Stimulated activated CD4-positive, alpha-beta T cell treated with anti-CD3 and anti-CD28 coated beads, TNF-alpha, amount 100 ng/mL, for 1 hour (primary cell): ENCODE data around the gene SMARCD1.
A peak's percentile ranks its signal among the peaks of the same experiment; 100 is the strongest.

Experiments used
- DNase-seq, 3 donors: peaks; one replicate each; pipeline ENCODE4 v3.0.0-alpha.2; 2020; ENCODE audit warnings: low read depth in 3 of 3, low spot score in 1 of 3

Gene SMARCD1

DNA sequence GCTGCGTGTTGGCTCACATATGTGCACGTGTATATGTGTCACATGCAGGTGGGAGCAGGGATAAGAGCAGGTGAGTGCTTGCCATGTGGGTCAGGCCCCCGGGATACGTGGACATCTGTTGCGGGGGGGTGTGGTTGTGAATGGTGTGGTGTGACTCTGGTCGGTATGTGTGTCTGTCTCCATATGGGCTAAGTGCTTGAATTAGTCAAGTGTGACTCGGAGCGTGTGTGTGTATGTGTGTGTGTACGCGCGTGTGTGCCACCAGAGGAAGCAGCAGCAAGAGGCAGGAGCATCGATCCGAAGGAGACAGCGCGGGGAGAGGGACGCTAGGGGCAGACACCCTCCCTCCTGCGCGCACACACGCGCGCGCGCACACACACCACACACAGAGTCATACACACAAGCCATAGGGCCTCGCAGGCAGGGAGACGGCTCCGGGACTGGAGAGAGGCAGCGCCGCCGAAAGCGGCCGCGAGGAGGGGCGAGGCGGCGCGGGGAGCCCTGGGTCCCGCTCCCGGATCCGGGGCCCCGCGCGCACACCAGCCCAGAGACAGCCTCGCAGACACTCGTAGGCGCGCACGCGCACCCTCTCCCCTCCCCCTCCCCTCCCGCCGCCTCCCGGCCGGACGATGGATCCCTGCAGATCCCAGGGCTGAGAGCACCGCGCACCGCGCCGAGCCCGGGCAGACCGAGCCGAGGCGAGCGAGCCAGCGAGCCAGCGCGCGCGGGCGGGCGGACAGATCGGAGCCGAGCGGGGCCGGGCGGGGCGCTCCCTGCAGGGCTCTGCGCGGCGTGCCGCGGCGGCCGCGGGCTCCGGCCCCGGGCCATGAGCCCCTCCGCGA is 27.9 kb upstream of the SMARCD1 start, which contains the start of gene ASIC1:
Gene ASIC1, plus strand, starts transcription at position 597 of the 842 bp plus-strand sequence. CDS start 1,171 bp downstream, outside the sequence.
- DNase-seq, result peak in 1 of 3 donors; percentile 33

DNA sequence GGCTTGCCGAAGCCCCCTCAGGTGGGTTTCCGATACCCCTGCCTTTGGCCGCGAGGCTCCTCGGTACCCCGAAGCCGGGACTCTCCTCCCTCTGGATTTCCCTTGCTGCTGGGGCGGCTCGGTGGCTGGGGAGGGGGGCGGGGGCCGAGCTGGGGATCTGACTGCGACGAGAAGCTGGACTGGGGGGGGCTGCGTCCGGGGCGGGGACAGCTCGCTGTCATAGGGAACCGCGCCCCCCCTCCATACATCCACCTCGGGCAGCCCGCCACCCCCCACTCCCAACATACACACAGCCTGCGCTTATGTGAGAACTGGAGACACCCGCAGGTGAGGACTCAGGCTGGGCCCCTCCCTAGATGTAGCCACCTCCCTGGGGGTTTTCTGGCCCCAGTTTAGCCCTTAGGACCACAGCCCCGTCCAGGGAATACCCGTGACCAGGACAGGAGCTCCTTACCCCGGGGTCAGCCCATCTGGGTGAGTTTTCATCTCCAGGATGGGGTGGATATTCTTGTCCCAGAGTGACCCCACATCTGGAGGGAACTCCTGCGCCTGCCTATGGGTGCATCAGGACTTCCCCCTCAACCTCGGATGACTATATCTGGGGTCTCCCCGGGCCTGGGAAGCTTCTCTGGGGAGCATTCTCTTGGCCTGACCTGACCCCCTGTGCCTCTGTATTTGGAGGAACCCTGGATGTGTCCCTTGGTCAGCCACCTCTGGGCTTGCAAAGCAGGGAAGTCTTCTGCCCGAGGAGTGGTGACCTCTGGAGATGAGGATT is 27.1 kb upstream of the SMARCD1 start:
- no peak for DNase-seq

DNA sequence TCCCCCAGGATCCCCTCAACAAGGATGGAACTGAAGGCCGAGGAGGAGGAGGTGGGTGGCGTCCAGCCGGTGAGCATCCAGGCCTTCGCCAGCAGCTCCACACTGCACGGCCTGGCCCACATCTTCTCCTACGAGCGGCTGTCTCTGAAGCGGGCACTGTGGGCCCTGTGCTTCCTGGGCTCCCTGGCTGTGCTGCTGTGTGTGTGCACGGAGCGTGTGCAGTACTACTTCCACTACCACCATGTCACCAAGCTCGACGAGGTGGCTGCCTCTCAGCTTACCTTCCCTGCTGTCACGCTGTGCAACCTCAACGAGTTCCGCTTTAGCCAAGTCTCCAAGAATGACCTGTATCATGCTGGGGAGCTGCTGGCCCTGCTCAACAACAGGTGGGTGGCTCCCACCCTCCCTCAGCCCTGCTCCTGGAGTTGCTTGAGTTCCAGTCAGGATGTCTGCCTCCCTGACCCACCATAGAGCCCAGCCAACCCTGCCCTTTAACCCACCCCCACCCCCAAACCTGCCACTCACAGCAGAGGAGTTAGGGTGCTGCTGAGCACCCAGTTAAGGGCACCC is 26.3 kb upstream of the SMARCD1 start:
- no peak for DNase-seq

DNA sequence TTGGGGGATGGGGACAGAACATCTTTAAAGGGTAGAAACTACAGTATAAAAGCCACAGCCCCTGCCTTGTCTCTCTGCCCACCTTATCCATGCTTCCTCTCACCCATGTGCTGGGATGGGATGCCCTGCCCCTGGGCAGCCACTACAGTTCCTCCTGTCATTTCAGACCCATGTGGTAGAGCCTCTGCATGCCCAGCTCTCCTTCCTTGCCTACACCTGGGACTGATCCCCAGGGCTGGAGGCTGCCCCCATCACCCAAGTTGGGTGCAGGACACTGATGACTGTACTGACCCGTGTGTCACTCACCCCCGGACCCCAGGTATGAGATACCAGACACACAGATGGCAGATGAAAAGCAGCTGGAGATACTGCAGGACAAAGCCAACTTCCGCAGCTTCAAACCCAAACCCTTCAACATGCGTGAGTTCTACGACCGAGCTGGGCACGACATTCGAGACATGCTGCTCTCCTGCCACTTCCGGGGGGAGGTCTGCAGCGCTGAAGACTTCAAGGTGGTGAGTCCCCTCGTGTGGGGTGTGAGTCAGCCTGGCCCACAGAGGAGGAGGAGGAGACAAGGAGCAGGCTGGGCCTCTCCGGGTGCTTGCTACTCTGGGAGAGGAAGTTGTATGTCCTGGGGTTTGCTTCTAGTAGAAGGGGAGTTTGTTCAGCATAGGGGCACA is 25.6 kb upstream of the SMARCD1 start:
- peak in 1 of 3 donors; percentile 32 for DNase-seq

DNA sequence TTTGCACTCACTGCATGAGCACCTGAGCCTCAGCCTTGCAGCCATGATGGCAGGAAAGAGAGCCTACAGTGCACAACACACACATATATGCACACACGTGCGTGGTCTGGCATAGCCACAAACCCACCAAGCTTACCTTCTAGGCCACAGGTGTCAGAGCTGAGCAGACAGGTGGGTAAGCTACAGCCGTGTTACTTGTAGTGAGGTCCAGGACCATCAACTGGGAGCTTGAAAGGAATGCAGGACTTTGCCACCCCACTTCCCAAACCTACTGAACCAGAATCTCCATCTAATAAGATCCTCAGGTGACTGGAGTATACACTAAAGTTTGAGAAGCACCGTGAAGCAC is 25.0 kb upstream of the SMARCD1 start:
- DNase-seq, result no peak

DNA sequence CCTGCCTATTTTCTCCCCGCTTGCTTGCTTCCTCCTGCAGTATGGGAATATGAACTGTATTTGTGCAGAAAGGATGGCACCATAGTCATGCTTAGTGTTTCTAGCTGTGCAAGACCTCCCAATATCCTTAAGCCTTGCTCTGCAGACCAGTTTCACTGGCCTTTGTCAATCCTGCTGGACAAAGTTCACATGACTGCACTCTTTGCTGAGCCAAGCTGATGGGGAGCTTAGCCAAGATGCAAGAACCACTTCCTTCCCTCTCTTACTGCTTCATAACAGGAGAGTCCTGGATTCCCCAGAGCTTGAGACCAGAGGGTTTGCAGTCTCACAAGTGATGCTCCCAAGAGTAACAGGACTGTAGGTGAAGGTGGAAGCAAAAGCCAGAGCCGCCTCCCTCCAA is 24.0 kb upstream of the SMARCD1 start:
- no peak for DNase-seq

DNA sequence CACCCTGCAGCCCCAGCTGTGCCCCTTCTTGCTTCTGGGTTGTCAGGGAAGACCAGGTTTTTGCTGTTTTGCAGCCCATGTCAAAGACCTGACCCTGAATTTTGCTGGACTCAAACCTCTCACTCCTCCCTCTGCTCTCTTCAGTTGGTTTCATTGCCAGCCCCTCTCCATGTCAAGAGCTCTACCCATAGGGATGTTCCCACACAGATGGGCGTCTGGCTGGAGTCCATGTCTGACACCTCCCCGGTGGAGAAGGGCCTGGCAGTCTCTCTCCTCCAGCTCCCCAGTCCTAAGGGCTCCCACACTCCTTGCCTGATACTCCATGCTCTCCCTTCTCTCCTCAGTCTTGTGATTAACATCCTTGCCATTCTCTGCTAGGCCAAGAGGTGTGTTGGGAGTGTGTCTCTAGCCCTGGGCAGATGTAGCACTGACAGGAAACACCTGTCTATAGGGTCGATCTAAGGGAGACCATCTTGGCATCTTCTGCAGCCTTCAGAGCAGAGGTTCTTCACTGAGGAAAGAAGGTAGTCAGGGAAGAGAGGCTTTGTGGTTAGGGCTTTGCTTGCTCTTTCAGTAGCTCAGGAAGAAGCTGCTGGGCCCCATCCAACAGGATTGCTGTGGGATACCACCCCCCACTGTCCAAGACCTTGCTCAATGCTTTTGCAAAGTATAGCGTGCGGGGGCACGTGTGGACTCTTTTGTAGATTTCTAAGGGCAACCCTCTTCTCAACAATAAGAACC is 23.0 kb upstream of the SMARCD1 start:
- DNase-seq, result no peak

DNA sequence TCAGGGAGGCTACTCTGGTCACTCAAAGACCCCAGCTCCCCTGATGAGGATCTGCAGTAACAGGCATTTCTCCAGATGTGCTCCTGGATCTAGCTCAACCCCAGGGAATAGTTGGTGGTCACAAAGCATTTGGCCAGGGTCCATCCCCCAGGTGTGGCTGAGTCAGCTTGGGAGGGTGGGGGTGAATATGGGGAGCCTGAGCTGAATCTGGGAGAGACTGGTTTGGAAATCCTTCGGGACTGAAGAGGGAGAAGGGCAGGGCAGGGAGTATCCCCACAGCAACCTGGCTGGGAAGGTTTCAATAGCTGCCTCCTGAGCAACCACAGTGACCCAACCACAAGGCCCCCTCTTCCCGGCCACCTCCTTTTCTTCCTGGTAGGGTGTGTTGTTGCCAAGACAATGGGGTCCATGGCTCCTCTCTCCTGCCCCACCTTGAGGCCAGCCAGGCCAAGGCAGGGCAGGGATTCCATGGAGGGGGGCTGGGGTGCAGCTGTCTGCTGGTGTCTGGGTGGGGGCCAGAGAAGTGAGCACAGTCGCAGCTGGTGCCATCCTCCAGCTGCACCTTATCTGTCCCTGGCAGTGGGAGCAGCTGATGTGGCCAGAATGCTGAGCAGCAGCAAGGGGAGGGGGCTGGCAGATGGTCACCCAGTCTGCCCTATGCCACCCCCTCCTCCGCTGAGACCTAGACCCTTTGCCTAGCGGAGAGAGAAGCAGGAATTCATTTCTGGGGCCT is 22.2 kb upstream of the SMARCD1 start:
- no peak for DNase-seq

DNA sequence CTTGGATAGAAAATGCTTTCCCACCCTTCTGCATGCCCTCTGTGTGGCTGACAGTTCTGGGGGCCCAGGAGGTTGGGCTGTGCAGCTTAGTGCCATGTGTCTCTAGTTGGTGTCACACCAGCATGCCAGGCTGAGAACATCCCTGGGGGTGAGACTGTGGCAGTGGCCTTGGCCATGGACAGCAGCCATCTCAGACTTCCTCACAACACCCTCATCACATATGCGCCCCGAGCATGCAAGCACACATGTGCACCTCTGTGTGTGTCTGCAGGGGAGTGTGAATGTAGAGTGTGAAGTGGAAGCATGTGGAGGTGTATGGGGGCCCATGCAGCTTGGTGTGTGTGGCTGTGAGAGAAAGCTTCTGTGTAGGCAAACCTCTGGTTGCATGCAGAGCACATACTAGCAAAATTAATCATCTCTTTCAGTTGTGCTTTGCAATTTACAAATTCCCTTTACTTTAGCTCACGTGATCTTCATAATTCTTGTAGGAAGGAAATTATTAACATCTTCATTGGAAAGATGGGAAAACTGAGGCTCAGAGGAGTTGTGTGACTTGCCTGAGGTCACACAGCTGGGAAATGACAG is 19.3 kb upstream of the SMARCD1 start:
- no peak for DNase-seq

DNA sequence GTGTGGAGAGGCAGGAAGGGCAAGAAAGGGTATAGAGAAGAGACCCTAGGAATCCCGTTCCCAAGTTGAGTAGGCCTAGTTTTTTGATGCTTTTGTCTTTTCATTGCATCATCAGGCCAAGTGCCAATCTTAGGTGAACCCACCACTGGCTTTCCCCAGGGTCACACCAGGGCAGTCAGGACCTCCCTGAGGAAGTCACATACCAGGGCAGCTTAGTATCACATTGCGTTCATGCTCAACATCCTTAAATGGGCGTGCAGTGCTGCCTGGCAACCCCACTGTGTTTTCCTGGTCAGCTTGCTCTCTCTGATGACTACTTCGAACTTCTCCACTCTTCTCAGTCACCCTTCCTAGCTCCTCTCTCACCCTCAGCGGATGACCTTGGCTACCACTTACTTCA is 18.7 kb upstream of the SMARCD1 start:
- no peak for DNase-seq

DNA sequence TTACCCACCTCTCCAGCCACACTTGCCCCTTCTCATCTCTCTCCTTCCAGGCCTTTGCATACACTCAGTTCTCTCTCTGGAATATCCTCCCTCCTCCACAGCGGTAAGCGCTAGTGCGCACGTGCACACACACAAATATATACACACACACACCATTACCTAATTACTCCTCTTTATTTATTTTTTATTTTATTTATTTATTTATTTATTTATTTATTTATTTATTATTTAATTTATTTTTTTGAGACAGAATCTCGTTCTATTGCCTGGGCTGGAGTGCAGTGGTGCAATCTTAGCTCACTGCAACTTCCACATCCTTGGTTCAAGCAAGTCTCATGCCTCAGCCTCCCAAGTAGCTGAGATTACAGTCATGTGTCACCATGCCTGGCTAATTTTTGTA is 16.1 kb upstream of the SMARCD1 start:
- no peak for DNase-seq

DNA sequence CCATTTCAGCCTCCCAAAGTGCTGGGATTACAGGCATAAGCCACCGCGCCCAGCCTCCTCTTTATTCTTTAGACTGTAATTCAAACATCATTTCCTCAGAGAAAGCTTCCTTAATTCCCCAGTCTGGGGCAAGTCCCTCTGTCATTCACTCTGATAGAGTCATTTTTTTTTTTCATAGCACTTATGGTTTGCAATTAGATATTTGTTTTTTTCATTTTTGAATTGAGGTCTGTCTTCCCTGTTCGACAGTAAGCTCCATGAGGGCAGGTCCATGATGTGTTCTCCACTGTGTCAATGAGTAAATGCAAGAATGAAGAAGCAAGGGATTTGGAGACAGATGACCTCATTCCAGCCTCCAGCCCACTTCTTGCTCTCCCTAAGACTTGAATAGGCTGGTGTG is 15.6 kb upstream of the SMARCD1 start:
- no peak for DNase-seq

DNA sequence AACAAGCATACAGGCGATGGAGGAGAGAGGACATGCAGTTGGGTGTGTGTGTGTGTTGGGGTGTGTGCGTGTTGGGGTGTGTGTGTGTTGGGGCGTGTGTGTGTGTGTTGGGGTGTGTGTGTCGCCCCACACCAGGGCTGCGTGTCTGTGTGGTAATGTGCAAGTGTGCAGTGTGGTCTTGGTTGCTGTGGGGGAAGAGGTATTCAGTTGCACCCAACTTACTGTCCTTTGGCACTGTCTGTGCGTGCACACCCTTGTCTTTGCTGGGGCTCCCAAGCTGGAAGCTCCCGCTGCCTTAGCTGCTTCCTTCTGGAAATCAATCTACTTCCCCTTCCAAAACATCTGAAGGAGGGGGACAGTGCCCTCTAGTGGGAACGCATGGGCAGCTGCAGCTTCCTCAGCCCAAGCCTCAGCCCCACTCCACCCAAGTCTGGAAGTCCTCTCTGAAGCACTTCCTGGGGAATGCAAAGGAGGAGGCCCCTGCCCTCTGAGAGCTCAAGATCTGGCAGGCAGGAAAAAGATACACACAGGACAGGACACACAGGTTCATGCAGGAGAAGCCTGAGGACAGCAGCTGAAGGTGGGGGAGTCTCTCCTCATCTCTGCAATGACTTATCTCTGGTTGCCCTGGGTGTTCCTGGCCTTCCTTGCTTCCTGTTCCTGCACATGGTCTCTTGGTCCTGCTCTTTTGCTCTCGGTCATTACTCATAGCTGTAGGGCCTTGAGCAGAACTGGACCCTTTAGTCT is 14.7 kb upstream of the SMARCD1 start:
- peak in 2 of 3 donors; percentile 22 to 45 for DNase-seq

DNA sequence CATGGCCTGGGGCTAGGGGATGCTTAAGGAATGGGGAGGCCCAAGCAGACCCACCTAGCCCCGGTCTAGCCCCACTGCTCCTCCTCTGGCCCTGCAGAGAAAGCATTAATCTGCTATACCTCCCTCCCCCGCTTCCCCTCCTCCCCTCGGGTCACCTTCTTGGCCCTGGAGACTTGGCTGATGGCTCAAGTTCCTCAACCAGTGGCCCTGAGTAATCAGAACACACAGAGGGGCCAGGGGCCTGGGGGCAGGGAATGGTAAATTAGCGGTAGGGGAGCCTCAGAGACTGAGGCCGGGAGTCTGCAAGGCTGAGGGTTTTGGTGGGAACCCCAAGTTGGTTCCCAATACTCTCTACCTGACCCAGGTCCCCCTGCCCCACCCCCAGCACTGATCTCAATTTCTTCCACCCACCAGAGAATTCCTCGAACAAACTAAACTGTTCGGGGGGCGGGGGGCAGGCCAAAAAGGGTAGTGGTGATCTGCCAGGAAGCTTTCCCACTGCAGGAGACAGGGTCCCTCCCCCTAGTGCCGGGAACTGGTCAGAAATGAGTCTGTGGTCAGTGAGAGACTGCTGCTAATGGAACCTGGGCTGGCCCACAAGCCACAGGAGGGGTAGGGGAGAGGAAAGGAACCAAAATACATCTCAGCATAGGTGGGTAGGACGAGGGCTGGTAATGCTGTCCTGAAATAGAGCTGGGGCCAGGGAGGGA is 12.8 kb upstream of the SMARCD1 start:
- DNase-seq, result no peak

DNA sequence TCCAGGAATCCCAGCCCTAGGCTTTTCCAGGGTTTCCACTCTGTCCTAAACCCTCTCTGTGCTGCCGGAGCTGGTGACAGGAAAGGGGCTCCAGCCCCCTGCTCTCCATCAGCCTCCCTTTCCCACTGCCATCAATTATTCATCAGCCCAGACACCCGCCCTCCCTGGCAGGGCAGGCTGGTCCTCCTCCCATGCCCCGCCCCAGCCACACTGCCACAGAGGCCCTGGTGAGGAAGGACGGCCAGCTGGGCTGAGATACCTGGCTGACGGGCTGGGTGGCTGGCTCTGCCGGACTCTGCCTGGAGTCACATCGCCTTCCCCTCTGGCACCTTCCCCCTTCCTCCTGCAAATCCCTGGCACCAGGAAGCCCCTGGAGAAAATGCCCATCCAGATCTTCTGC is 11.9 kb upstream of the SMARCD1 start:
- DNase-seq, result no peak

DNA sequence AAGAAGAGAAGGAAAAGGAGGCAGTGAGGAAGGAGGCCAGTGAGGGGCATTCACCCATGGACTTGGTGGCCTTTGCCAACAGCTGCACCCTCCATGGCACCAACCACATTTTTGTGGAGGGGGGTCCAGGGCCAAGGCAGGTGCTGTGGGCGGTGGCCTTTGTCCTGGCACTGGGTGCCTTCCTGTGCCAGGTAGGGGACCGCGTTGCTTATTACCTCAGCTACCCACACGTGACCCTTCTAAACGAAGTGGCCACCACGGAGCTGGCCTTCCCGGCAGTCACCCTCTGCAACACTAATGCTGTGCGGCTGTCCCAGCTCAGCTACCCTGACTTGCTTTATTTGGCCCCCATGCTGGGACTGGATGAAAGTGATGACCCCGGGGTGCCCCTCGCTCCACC is 11.4 kb upstream of the SMARCD1 start:
- DNase-seq, result no peak

DNA sequence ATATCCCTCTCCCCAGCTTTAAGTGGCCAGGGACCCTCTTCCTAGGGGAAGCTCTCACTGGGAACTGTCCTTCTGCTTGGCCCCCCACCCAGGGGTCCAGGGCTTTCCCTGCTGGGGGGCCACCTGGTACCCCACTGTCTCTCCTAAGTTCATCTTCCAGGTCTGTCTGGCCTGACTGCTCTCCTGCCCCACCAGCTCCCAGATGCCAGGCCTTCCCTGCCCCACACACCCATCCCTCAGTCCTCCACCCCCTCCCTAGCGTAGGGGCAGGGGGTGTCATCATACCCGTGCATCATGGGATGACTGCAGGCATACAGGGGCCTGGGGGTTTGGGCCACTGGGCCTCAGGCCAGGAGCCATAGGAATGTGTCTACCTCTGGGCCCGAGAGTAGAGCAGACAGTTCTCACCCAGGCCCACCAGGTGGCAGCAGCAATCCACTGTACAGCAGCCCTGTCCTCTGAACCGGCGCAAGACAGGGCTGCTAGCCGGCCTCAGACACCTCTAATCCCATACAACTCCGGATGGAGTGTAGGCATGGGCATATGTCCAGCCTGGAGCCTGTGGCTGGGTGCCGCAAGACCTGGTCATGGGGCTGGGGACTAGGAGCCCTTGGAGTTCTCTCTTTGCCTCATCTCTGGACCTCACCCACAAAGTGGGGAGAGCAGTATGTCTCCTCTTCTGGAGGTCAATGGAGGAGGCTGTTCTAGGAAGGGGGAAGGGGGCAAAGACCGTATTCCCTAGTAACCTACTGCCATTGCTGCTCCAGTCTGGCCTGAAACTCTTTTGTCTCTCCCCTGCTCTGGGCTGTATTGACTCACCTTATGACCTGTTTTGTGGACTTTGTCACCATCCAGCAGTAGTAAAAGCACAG is 10.0 kb upstream of the SMARCD1 start:
- peak; percentile 41 to 77 (median 65) for DNase-seq

DNA sequence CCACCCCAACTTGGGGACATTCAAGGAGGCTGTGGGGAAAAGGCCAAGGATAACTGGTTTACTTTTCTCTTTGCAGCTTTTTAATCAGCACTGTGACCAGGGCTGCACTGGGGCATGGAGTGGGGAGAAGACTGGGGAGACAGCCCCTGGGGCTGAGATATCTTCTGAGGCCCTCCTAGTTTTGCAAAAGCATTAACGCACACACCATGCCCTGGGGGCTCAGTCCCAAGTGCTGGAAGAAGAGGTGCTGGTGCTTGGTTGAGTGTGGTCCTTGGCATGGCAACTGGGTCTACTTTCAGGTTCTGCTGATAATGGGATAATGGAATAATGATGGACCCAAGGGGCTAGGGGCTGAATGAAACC is 9.4 kb upstream of the SMARCD1 start:
- no peak for DNase-seq
